Smooth muscle cell (in vitro differentiated cells): ENCODE measurements around the gene CLDN10. TPM values are rescaled to one million over a fixed set of nuclear protein-coding genes. Genes with fewer than 3 reads are reported as not detected.

Experiments
- DNase-seq: peaks from one replicate; lab custom pipeline; 2025; ENCODE audit not compliant: unreplicated experiment; lab: John Stamatoyannopoulos, UW
- H2AFZ ChIP-seq: fragments of 200-600 bp; sonication (generic); 2 replicates; pipeline ENCODE4 v1.6.0; 2016; ENCODE audit warnings: antibody characterized with exemption, low read depth, mild to moderate bottlenecking
- H3F3A ChIP-seq: fragments of 200-600 bp; sonication (generic); 2 replicates; pipeline ENCODE4 v1.6.0; 2017; ENCODE audit warnings: antibody characterized with exemption, low read depth
- H3K27ac ChIP-seq: fragments of 200-600 bp; sonication (generic); 2 replicates; pipeline ENCODE4 v1.5.1; 2016; ENCODE audit warnings: low read depth, mild to moderate bottlenecking
- H3K27me3 ChIP-seq: fragments of 200-600 bp; sonication (generic); 2 replicates; pipeline ENCODE4 v1.6.1; 2016; ENCODE audit warnings: low read depth, mild to moderate bottlenecking
- H3K36me3 ChIP-seq: fragments of 200-600 bp; sonication (generic); 2 replicates; pipeline ENCODE4 v1.5.1; 2016; ENCODE audit warnings: low read depth
- H3K4me1 ChIP-seq: fragments of 200-600 bp; sonication (generic); 2 replicates; pipeline ENCODE4 v1.5.1; 2016; ENCODE audit warnings: low read depth
- H3K4me2 ChIP-seq: fragments of 200-600 bp; sonication (generic); 2 replicates; pipeline ENCODE4 v1.6.0; 2016; ENCODE audit warnings: mild to moderate bottlenecking
- H3K4me3 ChIP-seq: fragments of 200-600 bp; sonication (generic); 2 replicates; pipeline ENCODE4 v1.5.1; 2016; ENCODE audit warnings: mild to moderate bottlenecking
- H3K79me2 ChIP-seq: fragments of 200-600 bp; sonication (generic); 2 replicates; pipeline ENCODE4 v1.6.0; 2016; ENCODE audit warnings: low read depth, mild to moderate bottlenecking
- H3K9ac ChIP-seq: fragments of 200-600 bp; sonication (generic); 2 replicates; pipeline ENCODE4 v1.6.0; 2016; ENCODE audit warnings: low read depth
- H3K9me3 ChIP-seq: fragments of 200-600 bp; sonication (generic); replicated peaks from 2 replicates; pipeline ENCODE4 v1.5.1; 2016; ENCODE audit warnings: low read depth
- H4K20me1 ChIP-seq: fragments of 200-600 bp; sonication (generic); 2 replicates; pipeline ENCODE4 v1.6.0; 2016; ENCODE audit warnings: low read depth
- WGBS: methylation state at CpG from one replicate; pipeline ENCODE4 v1.1.7; 2016; ENCODE audit warnings: low lambda C conversion rate; 5-methylcytosine and 5-hydroxymethylcytosine counted together
- polyA plus RNA-seq: library from polyadenylated mRNA; unstranded; fragments of >200 nt; fragmentation: Nextera tagmentation; extraction: Ambion mirVana; gene quantifications from 2 replicates; pipeline ENCODE4 v1.2.1, GENCODE V29; 2016
- total RNA-seq: library from RNA; depleted of rRNA; stranded (reverse); fragments of >200 nt; gene quantifications from 2 replicates; pipeline ENCODE4 v1.2.3, GENCODE V29; 2014
- TF ChIP-seq, protein P1 (sequence below): fragments of 200-600 bp; sonication (generic); IDR thresholded peaks from 2 replicates; pipeline ENCODE4 v1.5.1; 2017; ENCODE audit warnings: borderline replicate concordance, mild to moderate bottlenecking, antibody characterized with exemption; ENCODE audit not compliant: insufficient read depth, poor library complexity, severe bottlenecking

CLDN10 gene
- total and polyA plus RNA-seq, 2 experiments from 2014 or later = 1.5 TPM; not detected in 1

DNA sequence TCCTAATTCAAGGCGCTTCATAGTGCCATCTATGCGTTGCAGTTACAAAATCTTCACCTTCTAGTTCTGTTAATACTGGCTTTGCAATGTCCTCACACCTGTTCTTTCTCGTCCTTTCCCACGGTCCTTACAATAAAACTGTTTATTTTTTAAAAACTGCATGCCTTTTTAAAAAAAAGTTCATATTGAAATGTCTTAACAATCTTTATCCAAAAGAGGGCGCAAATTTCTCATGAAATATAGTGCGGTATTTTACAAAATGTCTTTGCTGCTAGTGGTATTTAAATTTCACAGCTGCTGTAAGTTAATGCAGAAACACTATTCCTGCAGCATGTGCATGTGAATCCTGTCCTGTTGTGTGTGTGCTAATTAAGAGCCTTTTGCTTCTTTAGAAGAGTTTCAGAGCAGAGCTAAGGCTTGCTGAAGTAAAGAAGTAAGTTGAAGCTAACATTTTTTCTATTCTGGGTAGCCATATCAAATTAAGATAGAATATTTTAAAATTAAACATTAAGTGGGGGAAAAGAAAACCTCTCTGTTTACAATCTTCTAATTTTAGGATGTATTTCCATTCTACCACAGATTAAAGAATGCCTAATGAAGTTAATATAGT, 15.8 kb upstream of the CLDN10 start:
- no peak for DNase-seq
- WGBS = 45% methylated on average over 6 of the region's 6 CpGs
- H2AFZ ChIP-seq = no peak overlapping the region
- no peaks in the 10 kb centered on the region for H3F3A ChIP-seq
- no peaks in the 10 kb centered on the region for H3K36me3 ChIP-seq
- TF ChIP-seq, protein P1, sequence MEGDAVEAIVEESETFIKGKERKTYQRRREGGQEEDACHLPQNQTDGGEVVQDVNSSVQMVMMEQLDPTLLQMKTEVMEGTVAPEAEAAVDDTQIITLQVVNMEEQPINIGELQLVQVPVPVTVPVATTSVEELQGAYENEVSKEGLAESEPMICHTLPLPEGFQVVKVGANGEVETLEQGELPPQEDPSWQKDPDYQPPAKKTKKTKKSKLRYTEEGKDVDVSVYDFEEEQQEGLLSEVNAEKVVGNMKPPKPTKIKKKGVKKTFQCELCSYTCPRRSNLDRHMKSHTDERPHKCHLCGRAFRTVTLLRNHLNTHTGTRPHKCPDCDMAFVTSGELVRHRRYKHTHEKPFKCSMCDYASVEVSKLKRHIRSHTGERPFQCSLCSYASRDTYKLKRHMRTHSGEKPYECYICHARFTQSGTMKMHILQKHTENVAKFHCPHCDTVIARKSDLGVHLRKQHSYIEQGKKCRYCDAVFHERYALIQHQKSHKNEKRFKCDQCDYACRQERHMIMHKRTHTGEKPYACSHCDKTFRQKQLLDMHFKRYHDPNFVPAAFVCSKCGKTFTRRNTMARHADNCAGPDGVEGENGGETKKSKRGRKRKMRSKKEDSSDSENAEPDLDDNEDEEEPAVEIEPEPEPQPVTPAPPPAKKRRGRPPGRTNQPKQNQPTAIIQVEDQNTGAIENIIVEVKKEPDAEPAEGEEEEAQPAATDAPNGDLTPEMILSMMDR = peak; percentile 53
- H3K27ac ChIP-seq = no peak overlapping the region
- no peak overlapping the region for H3K9ac ChIP-seq
- H3K4me1 ChIP-seq = no peaks in the 10 kb centered on the region
- H3K9me3 ChIP-seq = no peaks in the 10 kb centered on the region
- H4K20me1 ChIP-seq = no peaks in the 10 kb centered on the region
- H3K4me2 ChIP-seq = no peak overlapping the region
- H3K79me2 ChIP-seq = no peaks in the 10 kb centered on the region
- no peak overlapping the region for H3K4me3 ChIP-seq
- no peaks in the 10 kb centered on the region for H3K27me3 ChIP-seq

- DNase-seq = no peak
- Histone ChIP-seq H3F3A (no peaks in the 10 kb centered on the region), H3K79me2 (no peaks in the 10 kb centered on the region), H3K36me3 (no peaks in the 10 kb centered on the region), H3K27me3 (peaks cover 6% of the 10 kb centered on the region), H3K9me3 (no peaks in the 10 kb centered on the region), H2AFZ (no peak overlapping the region), H3K4me2 (no peak overlapping the region), H3K4me3 (no peak overlapping the region), H4K20me1 (no peaks in the 10 kb centered on the region), H3K4me1 (no peaks in the 10 kb centered on the region), H3K27ac (no peak overlapping the region), H3K9ac (no peak overlapping the region)
- TF ChIP-seq, protein P1 = no peak
- 67% methylated on average over 6 of the region's 6 CpGs for WGBS
Measured at GRCh38 chr13:95540888-95541287, 11.6 kb upstream of the CLDN10 start.

GRCh38 chr13:95541308-95541707, 11.2 kb upstream of the CLDN10 start:
- Histone ChIP-seq H3K27ac (no peak overlapping the region), H3K27me3 (peaks cover 10% of the 10 kb centered on the region), H3K4me3 (no peak overlapping the region), H4K20me1 (no peaks in the 10 kb centered on the region), H3K4me2 (no peak overlapping the region), H3K79me2 (no peaks in the 10 kb centered on the region), H3K36me3 (no peaks in the 10 kb centered on the region), H2AFZ (no peak overlapping the region), H3K9ac (no peak overlapping the region), H3F3A (no peaks in the 10 kb centered on the region), H3K4me1 (no peaks in the 10 kb centered on the region), H3K9me3 (no peaks in the 10 kb centered on the region)
- WGBS = 69% methylated on average over 2 of the region's 2 CpGs
- DNase-seq = no peak
- TF ChIP-seq, protein P1 = no peak

- no peaks in the 10 kb centered on the region for H3K4me1 ChIP-seq
- no peaks in the 10 kb centered on the region for H3K36me3 ChIP-seq
- no peak overlapping the region for H3K27ac ChIP-seq
- no peak overlapping the region for H3K4me2 ChIP-seq
- H4K20me1 ChIP-seq = no peaks in the 10 kb centered on the region
- no peaks in the 10 kb centered on the region for H3F3A ChIP-seq
- H3K79me2 ChIP-seq = no peaks in the 10 kb centered on the region
- H3K9me3 ChIP-seq = no peaks in the 10 kb centered on the region
- TF ChIP-seq, protein P1 = no peak
- 96% methylated on average over 8 of the region's 8 CpGs for WGBS
- H3K27me3 ChIP-seq = peaks cover 16% of the 10 kb centered on the region
- no peak overlapping the region for H3K9ac ChIP-seq
- no peak for DNase-seq
- H2AFZ ChIP-seq = no peak overlapping the region
- H3K4me3 ChIP-seq = no peak overlapping the region
Measured at GRCh38 chr13:95541911-95542474, 10.5 kb upstream of the CLDN10 start.
